K562 (cell line): ENCODE results near the gene RNF223. TPM values are rescaled to one million over a fixed set of nuclear protein-coding genes. Genes with fewer than 3 reads are reported as not detected.

ENCODE experiments used
- DNMT1 ChIP-seq: fragments of 450-650 bp; IDR thresholded peaks from 2 replicates; pipeline ENCODE4 v1.6.1; 2016; ENCODE audit warnings: antibody characterized with exemption, mild to moderate bottlenecking
- DPF2 ChIP-seq: fragments of 450-650 bp; IDR thresholded peaks from 2 replicates; pipeline ENCODE4 v1.6.1; 2016
- EP400 ChIP-seq: fragments of 450-650 bp; IDR thresholded peaks from 2 replicates; pipeline ENCODE4 v1.6.1; 2017; ENCODE audit warnings: antibody characterized with exemption, mild to moderate bottlenecking, moderate library complexity
- ETV1 ChIP-seq: fragments of 450-650 bp; conservative IDR thresholded peaks from 2 replicates; pipeline ENCODE4 v1.6.1; 2016; ENCODE audit warnings: missing genetic modification characterization, control low read depth, low read depth, missing compliant biosample characterization
- GTF3C2 ChIP-seq: IDR thresholded peaks from 3 replicates; pipeline ENCODE4 v1.6.1; 2011; ENCODE audit warnings: borderline replicate concordance, mild to moderate bottlenecking, moderate library complexity; ENCODE audit not compliant: insufficient read length; ENCODE audit errors: extremely low read depth
- IFI16 ChIP-seq: fragments of 250-450 bp; sonication (Bioruptor Pico); IDR thresholded peaks from 2 replicates; pipeline ENCODE4 v2.1.2; 2022; ENCODE audit warnings: mild to moderate bottlenecking, inconsistent platforms
- MTA3 ChIP-seq: fragments of 450-650 bp; formaldehyde crosslinking; IDR thresholded peaks from 2 replicates; pipeline ENCODE4 v1.6.1; 2017; ENCODE audit warnings: mild to moderate bottlenecking, borderline replicate concordance
- NONO ChIP-seq, 2 experiments: fragments of 200-400 bp in 1 of 2; fragments of 450-650 bp in 1 of 2; formaldehyde crosslinking in 1 of 2; IDR thresholded peaks; 2 replicates each; pipeline ENCODE4 v1.6.1; 2017; ENCODE audit warnings: low read depth in 2 of 2, mild to moderate bottlenecking in 2 of 2, moderate library complexity in 2 of 2, low read length in 1 of 2
- SPI1 ChIP-seq: IDR thresholded peaks from 2 replicates; pipeline ENCODE4 v1.6.1; 2011; ENCODE audit warnings: low read depth, low read length, control low read depth, borderline replicate concordance
- ZBTB11 ChIP-seq, 3 experiments: fragments of 200-800 bp in 1 of 3; fragments of 250-450 bp in 1 of 3; fragments of 450-650 bp in 1 of 3; sonication (Bioruptor Pico) in 1 of 3; sonication (Bioruptor generic) in 1 of 3; formaldehyde crosslinking in 1 of 3; IDR thresholded peaks; 2 replicates each; pipeline versions ENCODE4 v1.6.1 to v1.8.0; 2016 to 2022; ENCODE audit warnings: mild to moderate bottlenecking in 2 of 3, missing genetic modification characterization in 2 of 3, missing compliant biosample characterization in 1 of 3, moderate library complexity in 1 of 3
- ZFX ChIP-seq: sonication (generic); formaldehyde crosslinking; IDR thresholded peaks from 2 replicates; pipeline ENCODE4 v1.8.0; 2022; ENCODE audit warnings: mild to moderate bottlenecking, missing genetic modification reagents, moderate library complexity
- ZNF174 ChIP-seq: fragments of 250-450 bp; sonication (Bioruptor Pico); IDR thresholded peaks from 2 replicates; pipeline ENCODE4 v1.4.0; 2020; ENCODE audit warnings: mild to moderate bottlenecking
- ZNF253 ChIP-seq: fragments of 250-450 bp; sonication (Bioruptor Pico); conservative IDR thresholded peaks from 2 replicates; pipeline ENCODE4 v1.6.1; 2021; ENCODE audit warnings: mild to moderate bottlenecking
- ZNF263 ChIP-seq: sonication (generic); formaldehyde crosslinking; IDR thresholded peaks from 2 replicates; pipeline ENCODE4 v1.8.0; 2022; ENCODE audit warnings: mild to moderate bottlenecking, missing genetic modification reagents, borderline replicate concordance
- ZNF583 ChIP-seq: fragments of 250-450 bp; sonication (Bioruptor Pico); IDR thresholded peaks from 2 replicates; pipeline ENCODE4 v1.4.0; 2020
- polyA plus RNA-seq, 8 experiments: library from polyadenylated mRNA; depleted of rRNA in 4 of 8; stranded (reverse) in 5 of 8; unstranded in 3 of 8; fragments of >200 nt; fragmentation: Nextera tagmentation in 2 of 8; fragmentation: Illumina TruSeq in 1 of 8; extraction: Ambion mirVana in 2 of 8; extraction: Trizol in 1 of 8; gene quantifications; 2 replicates each; pipeline versions ENCODE4 v1.2.1 to v1.2.3, GENCODE V29; 2011 to 2014; ENCODE audit warnings: inconsistent platforms in 1 of 8, missing spikeins in 1 of 8
- total RNA-seq, 7 experiments: library from RNA; depleted of rRNA in 6 of 7; stranded (reverse); fragments of >200 nt in 6 of 7; fragmentation: Illumina TruSeq in 2 of 7; extraction: Trizol in 2 of 7; gene quantifications; 2 replicates each; pipeline versions ENCODE4 v1.2.1 to v1.2.3, GENCODE V29; 2011 to 2021; ENCODE audit warnings: low replicate concordance in 1 of 7
- TF ChIP-seq, protein P1 (sequence below): sonication (generic); formaldehyde crosslinking; IDR thresholded peaks from 2 replicates; pipeline ENCODE4 v1.8.1; 2023; ENCODE audit warnings: mild to moderate bottlenecking, missing genetic modification reagents
- TF ChIP-seq, protein P2 (sequence below): sonication (generic); formaldehyde crosslinking; IDR thresholded peaks from 2 replicates; pipeline ENCODE4 v1.8.0; 2022; ENCODE audit warnings: mild to moderate bottlenecking, missing genetic modification reagents

Gene RNF223
- total and polyA plus RNA-seq, 9 of the 15 experiments (the other 6 are each of a cell fraction or from before 2014, with no cell fraction given), result 0.04 to 0.32 TPM; not detected in 7

GRCh38 chr1:1109743-1110142, 35.6 kb upstream of the RNF223 start (continued):
- no peak; a peak in 1 of 6 replicates for TF ChIP-seq ZBTB11 (CRISPR knock-in tag; IDR thresholded peaks at IDR 0.05)
- TF ChIP-seq ZNF253 (CRISPR knock-in tag), result no peak
- no peak for TF ChIP-seq SPI1
- TF ChIP-seq ZNF583, result 0 out of 2 replicates have a peak, but pooled peaks have one; percentile 33
- no peak for TF ChIP-seq NONO (IDR thresholded peaks at IDR 0.05; ENCODE audit: low read depth in 2 of 2, low read length in 1 of 2)
- peak; percentile 47; the same call in 1 of the 2 replicates for TF ChIP-seq EP400
- TF ChIP-seq DNMT1, result no peak
- peak; percentile 54 for TF ChIP-seq ETV1 (tag)
- no peak for TF ChIP-seq IFI16 (CRISPR knock-in tag)
- peak; percentile 64; the same call in 1 of the 2 replicates for TF ChIP-seq MTA3
- TF ChIP-seq, protein P1, sequence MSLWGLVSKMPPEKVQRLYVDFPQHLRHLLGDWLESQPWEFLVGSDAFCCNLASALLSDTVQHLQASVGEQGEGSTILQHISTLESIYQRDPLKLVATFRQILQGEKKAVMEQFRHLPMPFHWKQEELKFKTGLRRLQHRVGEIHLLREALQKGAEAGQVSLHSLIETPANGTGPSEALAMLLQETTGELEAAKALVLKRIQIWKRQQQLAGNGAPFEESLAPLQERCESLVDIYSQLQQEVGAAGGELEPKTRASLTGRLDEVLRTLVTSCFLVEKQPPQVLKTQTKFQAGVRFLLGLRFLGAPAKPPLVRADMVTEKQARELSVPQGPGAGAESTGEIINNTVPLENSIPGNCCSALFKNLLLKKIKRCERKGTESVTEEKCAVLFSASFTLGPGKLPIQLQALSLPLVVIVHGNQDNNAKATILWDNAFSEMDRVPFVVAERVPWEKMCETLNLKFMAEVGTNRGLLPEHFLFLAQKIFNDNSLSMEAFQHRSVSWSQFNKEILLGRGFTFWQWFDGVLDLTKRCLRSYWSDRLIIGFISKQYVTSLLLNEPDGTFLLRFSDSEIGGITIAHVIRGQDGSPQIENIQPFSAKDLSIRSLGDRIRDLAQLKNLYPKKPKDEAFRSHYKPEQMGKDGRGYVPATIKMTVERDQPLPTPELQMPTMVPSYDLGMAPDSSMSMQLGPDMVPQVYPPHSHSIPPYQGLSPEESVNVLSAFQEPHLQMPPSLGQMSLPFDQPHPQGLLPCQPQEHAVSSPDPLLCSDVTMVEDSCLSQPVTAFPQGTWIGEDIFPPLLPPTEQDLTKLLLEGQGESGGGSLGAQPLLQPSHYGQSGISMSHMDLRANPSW (CRISPR knock-in tag), result no peak; the same call in 1 of the 2 replicates
- no peak for TF ChIP-seq GTF3C2
- TF ChIP-seq, protein P2, sequence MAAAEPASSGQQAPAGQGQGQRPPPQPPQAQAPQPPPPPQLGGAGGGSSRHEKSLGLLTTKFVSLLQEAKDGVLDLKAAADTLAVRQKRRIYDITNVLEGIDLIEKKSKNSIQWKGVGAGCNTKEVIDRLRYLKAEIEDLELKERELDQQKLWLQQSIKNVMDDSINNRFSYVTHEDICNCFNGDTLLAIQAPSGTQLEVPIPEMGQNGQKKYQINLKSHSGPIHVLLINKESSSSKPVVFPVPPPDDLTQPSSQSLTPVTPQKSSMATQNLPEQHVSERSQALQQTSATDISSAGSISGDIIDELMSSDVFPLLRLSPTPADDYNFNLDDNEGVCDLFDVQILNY (CRISPR knock-in tag), result no peak
- peak; percentile 76 for TF ChIP-seq ZFX (CRISPR knock-in tag)
- TF ChIP-seq ZNF263 (CRISPR knock-in tag), result peak; percentile 36; the same call in 1 of the 2 replicates
- no peak for TF ChIP-seq ZNF174 (CRISPR knock-in tag)
- TF ChIP-seq DPF2, result peak; percentile 78
